ENCODE data around the gene ARHGAP42.

ARHGAP42 gene

DNA sequence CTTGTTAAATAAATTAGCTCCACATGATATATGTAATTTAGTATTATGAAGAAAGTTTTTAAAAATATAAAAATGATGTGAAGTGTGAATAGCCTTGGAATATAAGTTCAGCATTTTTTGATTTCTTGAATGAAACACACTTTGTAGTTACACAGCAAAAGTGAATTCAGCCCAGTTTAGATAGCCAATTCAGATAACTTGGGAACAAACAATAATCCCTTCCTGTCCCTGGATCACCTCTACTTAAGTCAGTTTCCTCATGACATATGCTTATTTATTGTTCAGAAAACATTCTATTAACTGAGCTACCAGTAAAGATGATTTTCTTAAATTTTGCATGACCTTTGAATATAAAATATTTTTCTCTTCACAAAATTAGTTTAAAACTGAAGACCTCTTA, 335.2 kb downstream of the ARHGAP42 start:
- no peaks in the 10 kb centered on the region for H3K9me2 ChIP-seq (replicated peaks; ENCODE audit: insufficient read depth, low read length)
- no peaks in the 10 kb centered on the region for H3K27me3 ChIP-seq (ENCODE audit: low read length)
- TF ChIP-seq EZH2phosphoT487 (conservative IDR thresholded peaks at IDR 0.05; ENCODE audit: low read length), result no peak
- TF ChIP-seq, protein P1, sequence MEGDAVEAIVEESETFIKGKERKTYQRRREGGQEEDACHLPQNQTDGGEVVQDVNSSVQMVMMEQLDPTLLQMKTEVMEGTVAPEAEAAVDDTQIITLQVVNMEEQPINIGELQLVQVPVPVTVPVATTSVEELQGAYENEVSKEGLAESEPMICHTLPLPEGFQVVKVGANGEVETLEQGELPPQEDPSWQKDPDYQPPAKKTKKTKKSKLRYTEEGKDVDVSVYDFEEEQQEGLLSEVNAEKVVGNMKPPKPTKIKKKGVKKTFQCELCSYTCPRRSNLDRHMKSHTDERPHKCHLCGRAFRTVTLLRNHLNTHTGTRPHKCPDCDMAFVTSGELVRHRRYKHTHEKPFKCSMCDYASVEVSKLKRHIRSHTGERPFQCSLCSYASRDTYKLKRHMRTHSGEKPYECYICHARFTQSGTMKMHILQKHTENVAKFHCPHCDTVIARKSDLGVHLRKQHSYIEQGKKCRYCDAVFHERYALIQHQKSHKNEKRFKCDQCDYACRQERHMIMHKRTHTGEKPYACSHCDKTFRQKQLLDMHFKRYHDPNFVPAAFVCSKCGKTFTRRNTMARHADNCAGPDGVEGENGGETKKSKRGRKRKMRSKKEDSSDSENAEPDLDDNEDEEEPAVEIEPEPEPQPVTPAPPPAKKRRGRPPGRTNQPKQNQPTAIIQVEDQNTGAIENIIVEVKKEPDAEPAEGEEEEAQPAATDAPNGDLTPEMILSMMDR (IDR thresholded peaks at IDR 0.05; ENCODE audit: insufficient read depth, low read length, poor library complexity, severe bottlenecking), result no peak
- H3K36me3 ChIP-seq (ENCODE audit: low read length), result no peaks in the 10 kb centered on the region
- H3K79me2 ChIP-seq (ENCODE audit: insufficient read depth, low read length), result no peaks in the 10 kb centered on the region
- no peak overlapping the region for H2AFZ ChIP-seq (ENCODE audit: low read depth, low read length, severe bottlenecking)
- H3K27ac ChIP-seq (ENCODE audit: low read depth, low read length), result no peak overlapping the region
- H3K4me2 ChIP-seq (ENCODE audit: low read depth, low read length, poor library complexity, severe bottlenecking), result no peak overlapping the region
- H4K20me1 ChIP-seq (ENCODE audit: low read depth, low read length), result no peaks in the 10 kb centered on the region
- no peak overlapping the region for H3K9ac ChIP-seq (ENCODE audit: low read length)
- H3K4me3 ChIP-seq (ENCODE audit: insufficient read depth, low read length, poor library complexity, severe bottlenecking), result no peak overlapping the region
- H3F3A ChIP-seq (ENCODE audit: insufficient read depth), result no peaks in the 10 kb centered on the region
- H3K9me3 ChIP-seq (ENCODE audit: insufficient read depth, low read length), result no peaks in the 10 kb centered on the region

DNA sequence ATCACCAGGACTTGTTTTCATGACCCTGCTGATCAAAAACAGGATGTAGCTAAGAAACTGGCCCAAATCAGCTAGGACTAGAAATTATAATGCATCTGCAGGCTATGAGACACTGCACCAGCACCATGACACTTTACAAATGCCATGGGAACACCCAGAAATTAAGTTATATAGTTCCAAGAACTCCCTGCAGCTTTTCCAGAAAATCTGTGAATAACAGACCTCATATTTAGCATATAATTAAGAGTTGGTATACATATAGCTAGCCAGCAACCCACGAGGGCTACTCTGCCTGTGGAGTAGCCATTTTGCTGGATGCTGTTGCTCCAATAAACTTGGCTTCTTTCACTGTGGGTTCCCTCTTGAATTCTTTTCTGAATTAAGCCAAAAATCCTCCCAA, 341.6 kb downstream of the ARHGAP42 start:
- TF ChIP-seq, protein P1 (IDR thresholded peaks at IDR 0.05; ENCODE audit: insufficient read depth, low read length, poor library complexity, severe bottlenecking), result no peak
- TF ChIP-seq EZH2phosphoT487 (conservative IDR thresholded peaks at IDR 0.05; ENCODE audit: low read length), result no peak
- H2AFZ ChIP-seq (ENCODE audit: low read depth, low read length, severe bottlenecking), result no peak overlapping the region
- no peaks in the 10 kb centered on the region for H3K79me2 ChIP-seq (ENCODE audit: insufficient read depth, low read length)
- H3F3A ChIP-seq (ENCODE audit: insufficient read depth), result no peaks in the 10 kb centered on the region
- no peak overlapping the region for H3K4me2 ChIP-seq (ENCODE audit: low read depth, low read length, poor library complexity, severe bottlenecking)
- H3K27me3 ChIP-seq (ENCODE audit: low read length), result no peaks in the 10 kb centered on the region
- H3K9me3 ChIP-seq (ENCODE audit: insufficient read depth, low read length), result no peaks in the 10 kb centered on the region
- no peaks in the 10 kb centered on the region for H3K36me3 ChIP-seq (ENCODE audit: low read length)
- H3K9ac ChIP-seq (ENCODE audit: low read length), result no peak overlapping the region
- no peak overlapping the region for H3K27ac ChIP-seq (ENCODE audit: low read depth, low read length)
- H4K20me1 ChIP-seq (ENCODE audit: low read depth, low read length), result no peaks in the 10 kb centered on the region
- H3K9me2 ChIP-seq (replicated peaks; ENCODE audit: insufficient read depth, low read length), result no peaks in the 10 kb centered on the region
- H3K4me3 ChIP-seq (ENCODE audit: insufficient read depth, low read length, poor library complexity, severe bottlenecking), result no peak overlapping the region

DNA sequence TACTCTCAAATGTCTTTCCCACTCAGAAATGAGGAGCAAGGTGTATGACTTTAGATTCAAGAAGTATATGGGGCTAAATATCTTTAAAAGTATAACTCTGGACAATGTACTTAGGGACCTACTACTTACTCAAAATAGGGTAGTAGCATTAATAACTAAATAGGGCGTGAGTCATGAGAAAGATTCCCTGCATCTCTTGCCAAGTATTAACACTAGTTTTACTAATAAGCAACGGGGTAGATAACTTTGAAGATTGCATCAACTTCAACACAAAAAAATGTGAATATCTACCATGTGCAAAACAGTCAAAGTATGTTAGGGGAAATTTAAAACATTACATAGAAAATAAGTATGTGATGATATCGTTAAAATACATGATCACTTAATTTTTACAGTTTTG, 342.9 kb downstream of the ARHGAP42 start:
- no peaks in the 10 kb centered on the region for H3K79me2 ChIP-seq (ENCODE audit: insufficient read depth, low read length)
- no peaks in the 10 kb centered on the region for H3K9me2 ChIP-seq (replicated peaks; ENCODE audit: insufficient read depth, low read length)
- no peak overlapping the region for H3K27ac ChIP-seq (ENCODE audit: low read depth, low read length)
- H3K36me3 ChIP-seq (ENCODE audit: low read length), result no peaks in the 10 kb centered on the region
- TF ChIP-seq EZH2phosphoT487 (conservative IDR thresholded peaks at IDR 0.05; ENCODE audit: low read length), result no peak
- TF ChIP-seq, protein P1 (IDR thresholded peaks at IDR 0.05; ENCODE audit: insufficient read depth, low read length, poor library complexity, severe bottlenecking), result no peak
- no peaks in the 10 kb centered on the region for H3K27me3 ChIP-seq (ENCODE audit: low read length)
- H3K4me2 ChIP-seq (ENCODE audit: low read depth, low read length, poor library complexity, severe bottlenecking), result no peak overlapping the region
- no peaks in the 10 kb centered on the region for H3F3A ChIP-seq (ENCODE audit: insufficient read depth)
- H3K9ac ChIP-seq (ENCODE audit: low read length), result no peak overlapping the region
- H4K20me1 ChIP-seq (ENCODE audit: low read depth, low read length), result no peaks in the 10 kb centered on the region
- H3K4me3 ChIP-seq (ENCODE audit: insufficient read depth, low read length, poor library complexity, severe bottlenecking), result no peak overlapping the region
- no peaks in the 10 kb centered on the region for H3K9me3 ChIP-seq (ENCODE audit: insufficient read depth, low read length)
- no peak overlapping the region for H2AFZ ChIP-seq (ENCODE audit: low read depth, low read length, severe bottlenecking)

All from SU-DHL-6 (cell line).